Measurements from ENCODE around the gene MYADM. TPM values are rescaled to one million over a fixed set of nuclear protein-coding genes. Genes with fewer than 3 reads are reported as not detected.
"Not testable (repeated sequence)": the region's sequence is repeated elsewhere in the genome, so short reads cannot be mapped to it uniquely, and the experiment has no call there.

MYADM gene
- total RNA-seq = 100 and 101 TPM in 2 replicates

DNA sequence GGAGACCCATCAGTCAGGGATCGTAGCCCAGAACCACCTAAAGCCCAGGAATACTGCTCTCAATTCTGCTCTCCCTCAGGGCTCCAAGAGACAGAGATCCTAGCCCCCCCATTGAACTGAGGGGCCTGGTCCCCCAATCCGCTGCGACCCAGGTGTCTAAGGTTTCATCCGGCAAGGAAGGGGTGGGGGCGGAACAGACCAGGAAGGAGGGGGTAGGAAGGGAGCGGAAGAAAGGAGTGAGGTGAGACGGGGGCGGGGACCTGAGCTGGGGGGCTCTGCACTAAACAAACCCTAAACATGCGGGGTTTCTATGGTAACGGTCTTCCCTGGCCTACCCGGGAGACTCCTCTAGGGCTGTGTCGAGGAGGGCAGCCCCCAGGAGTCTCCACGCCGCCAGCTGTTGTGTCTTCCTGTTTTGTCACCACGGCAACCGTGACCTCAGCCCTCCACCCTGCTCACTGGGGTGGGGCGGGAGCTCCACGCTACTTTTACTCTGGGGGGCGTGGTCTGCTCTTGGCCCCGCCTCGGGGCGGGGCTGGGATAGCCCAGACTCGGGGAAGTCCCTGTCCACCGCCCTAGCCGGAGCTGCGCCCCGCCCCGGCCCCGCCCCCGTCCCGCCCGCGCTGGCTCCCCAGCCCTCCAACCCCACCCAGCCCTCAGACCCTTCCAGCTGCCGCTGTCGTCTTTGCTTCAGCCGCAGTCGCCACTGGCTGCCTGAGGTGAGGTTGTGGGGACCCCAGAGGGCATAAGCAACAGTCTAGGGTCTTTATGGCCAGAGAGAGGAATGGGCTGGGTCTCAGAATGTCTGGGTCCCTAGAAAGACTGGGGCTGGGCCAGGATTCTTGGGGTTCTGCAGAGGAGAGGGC is at the start of gene MYADM:
Gene MYADM (plus strand): TSS at position 659 of the 866 bp plus-strand sequence. CDS start 5,647 bp downstream, outside the sequence.
- intact Hi-C loops (cut with micrococcal nuclease) = loop anchor here (1.0 to 10.0 kb wide), 17 partner anchors 15 to 1737 kb away; partner anchors contain the start of genes CNOT3, LENG8, NDUFA3 and ZNF160

GRCh38 chr19:53818756-53819155 is 48.9 kb upstream of the MYADM start:
- intact Hi-C loops (cut with micrococcal nuclease) = no loop called here

GRCh38 chr19:53819861-53820260 is 47.8 kb upstream of the MYADM start:
- intact Hi-C loops (cut with micrococcal nuclease) = no loop called here

- intact Hi-C loops (cut with micrococcal nuclease) = no loop called here
Measured at GRCh38 chr19:53823380-53824120, 44.1 kb upstream of the MYADM start.

DNA sequence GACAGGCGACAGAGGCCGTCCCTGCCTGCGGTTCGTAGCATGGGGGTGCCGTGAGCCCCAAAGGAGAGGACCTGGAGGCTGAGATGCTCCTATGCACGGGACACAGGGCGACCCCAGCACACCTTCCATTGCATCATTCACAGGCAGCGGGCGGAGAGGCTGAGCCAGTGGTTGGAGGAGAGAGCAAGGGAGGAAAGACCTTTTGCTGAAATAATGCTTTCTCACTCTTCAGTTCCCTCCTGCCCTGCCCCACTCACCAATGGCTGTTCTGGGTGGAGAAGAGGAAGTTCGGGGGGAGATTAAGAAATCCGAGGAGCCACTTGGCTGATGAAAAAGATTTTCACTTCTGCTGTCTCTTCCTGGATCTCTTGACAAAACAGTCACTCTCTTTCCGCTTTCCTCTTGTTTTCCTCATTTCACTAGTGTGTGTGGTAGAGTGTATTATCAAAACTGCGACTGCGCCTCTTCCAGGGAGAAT is 43.5 kb upstream of the MYADM start, which contains the start of gene NLRP12:
Gene NLRP12 (minus strand): TSS at position 181 of the 478 bp plus-strand sequence. CDS start 140 bp downstream, at position 41.
- intact Hi-C loops (cut with micrococcal nuclease) = no loop called here

GRCh38 chr19:53826876-53827275 is 40.8 kb upstream of the MYADM start:
- intact Hi-C loops (cut with micrococcal nuclease) = no loop called here

DNA sequence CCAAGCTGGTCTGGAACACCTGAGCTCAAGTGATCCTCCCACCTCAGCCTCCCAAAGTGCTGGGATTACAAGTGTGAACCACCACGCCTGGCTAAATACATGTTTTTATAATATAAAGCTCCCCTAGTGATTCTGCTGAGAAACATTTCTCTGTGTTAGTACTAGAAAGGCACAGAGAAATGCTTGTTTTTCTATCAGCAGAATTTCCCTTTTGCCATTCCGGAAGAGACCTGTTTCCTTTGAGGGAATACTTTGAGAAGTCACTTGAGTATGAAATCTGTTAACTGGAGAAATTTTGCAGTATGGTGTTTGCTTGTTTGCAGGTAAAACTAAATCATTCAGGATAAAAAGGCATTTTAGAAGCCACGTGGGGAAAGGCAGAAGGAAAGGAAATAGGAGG is 39.2 kb upstream of the MYADM start:
- intact Hi-C loops (cut with micrococcal nuclease) = no loop called here

DNA sequence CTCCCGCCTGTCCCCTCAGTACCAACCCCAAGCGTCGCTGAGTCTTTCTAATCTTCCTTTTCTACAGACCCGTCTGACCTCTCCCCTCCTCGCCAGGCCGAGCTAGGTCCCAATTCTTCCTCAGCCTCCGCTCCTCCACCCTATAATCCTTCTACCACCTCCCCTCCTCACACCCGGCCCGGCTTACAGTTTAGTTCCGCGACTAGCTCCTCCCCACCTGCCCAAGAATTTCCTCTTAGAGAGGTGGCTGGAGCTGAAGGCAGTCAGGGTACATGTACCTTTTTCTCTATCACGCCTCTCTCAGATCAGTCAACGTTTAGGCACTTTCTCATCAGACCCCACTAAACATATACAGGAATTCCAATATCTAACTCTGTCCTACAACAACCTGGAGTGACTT is 34.8 kb upstream of the MYADM start:
- intact Hi-C loops (cut with micrococcal nuclease) = not testable (repeated sequence)

DNA sequence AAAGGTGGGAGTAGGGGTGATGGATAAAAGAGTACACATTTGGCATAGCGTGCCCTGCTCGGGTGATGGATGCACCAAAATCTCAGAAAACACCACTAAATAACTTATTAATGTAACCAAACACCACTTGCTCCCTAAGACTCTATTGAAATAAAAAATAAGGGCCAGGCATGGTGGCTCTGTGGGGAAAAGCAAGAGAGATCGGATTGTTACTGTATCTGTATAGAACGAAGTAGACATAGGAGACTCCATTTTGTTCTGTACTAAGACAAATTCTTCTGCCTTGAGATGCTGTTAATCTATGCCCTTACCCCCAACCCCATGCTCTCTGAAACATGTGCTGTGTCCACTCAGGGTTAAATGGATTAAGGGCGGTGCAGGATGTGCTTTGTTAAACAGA is 29.2 kb upstream of the MYADM start:
- intact Hi-C loops (cut with micrococcal nuclease) = not testable (repeated sequence)

GRCh38 chr19:53840241-53840640 is 27.4 kb upstream of the MYADM start:
- intact Hi-C loops (cut with micrococcal nuclease) = not testable (repeated sequence)

GRCh38 chr19:53840914-53841313 is 26.8 kb upstream of the MYADM start:
- intact Hi-C loops (cut with micrococcal nuclease) = not testable (repeated sequence)

DNA sequence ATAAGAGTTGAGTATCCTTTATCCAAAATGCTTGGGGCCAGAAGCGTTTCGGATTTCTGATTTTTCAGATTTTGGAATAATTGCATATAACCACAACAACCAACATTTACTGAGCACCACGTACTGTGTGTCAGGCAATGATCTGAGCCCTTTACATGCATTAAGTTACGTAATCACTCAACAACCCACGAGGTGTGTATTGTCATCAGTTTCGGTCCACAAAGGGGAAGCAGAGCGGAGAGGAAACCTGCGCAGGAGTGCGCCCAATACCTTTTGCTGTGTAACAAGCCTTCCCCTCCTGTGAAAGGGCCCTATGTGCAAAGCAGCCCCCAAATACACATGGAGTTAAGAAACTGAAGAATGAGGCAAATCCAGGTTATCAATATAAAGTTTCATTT is 22.8 kb upstream of the MYADM start:
- intact Hi-C loops (cut with micrococcal nuclease) = no loop called here

DNA sequence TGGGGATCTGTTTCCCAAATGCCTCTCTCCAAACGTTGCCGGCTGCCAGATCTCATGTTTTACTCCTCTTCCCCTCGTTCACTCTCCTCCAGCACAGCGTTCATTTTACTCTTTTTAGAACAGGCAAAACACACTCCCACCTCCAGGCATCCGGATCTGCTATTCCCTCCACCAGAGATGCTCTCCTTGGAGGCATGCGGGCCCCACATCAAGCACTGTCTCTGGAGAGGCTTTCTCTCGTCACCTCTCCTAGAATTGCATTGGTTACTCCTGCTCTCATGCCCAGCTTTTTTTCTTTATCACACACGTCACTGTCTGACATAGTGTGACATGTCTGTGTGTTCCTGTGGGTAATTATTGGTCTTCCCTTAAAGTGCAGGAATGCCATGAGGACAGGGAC is 20.1 kb upstream of the MYADM start:
- intact Hi-C loops (cut with micrococcal nuclease) = no loop called here

- intact Hi-C loops (cut with micrococcal nuclease) = no loop called here
Measured at GRCh38 chr19:53849237-53849676, 18.4 kb upstream of the MYADM start.

DNA sequence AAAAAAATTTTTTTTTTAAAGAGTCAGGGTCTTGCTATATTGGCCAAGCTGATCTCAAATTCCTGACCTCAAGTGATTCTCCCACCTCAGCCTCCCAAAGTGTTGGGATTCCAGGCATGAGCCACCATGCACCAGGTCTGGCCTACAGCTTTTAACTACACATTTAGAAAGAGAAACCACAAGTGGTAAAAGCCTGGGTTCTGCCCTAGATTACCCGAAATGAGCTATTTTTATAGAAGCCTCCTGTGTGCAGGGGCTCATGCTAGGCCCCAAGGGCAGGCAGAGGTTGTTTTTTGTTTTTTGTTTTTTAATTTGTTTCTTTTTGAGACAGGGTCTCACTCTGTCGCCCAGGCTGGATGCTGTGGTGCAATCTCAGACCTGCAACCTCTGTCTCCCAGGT is 14.0 kb upstream of the MYADM start:
- intact Hi-C loops (cut with micrococcal nuclease) = loop anchor here (1.0 to 2.0 kb wide), 3 partner anchors 11 to 53 kb away; partner anchors contain the start of gene PRKCG

DNA sequence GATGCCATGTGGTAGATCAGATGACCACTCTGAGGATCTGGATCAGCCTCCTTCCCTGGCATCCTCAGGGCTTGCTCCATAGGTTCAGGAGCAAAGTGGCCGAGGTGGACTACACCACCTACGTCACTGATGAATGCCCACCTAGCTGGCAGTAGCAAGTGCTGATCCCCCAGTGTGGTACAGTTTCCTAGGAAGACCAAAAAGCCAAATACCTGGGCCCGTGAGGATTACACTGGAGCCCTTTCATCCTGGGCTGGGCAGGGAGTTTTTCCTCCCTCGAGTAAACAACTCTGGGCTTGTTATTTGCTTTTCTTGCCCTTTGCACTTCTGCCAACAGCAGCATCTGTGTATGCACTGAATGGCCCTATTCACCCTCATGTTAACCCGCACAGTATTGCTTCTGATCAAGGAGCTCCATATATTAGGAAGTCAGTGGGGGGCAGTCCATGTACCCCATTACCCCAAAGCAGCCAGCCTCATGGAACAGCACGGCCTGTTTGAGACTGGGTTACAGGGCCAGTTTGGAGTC is 3.3 kb upstream of the MYADM start:
- intact Hi-C loops (cut with micrococcal nuclease) = loop anchor here (10.0 kb wide), 3 partner anchors 510 to 1740 kb away; partner anchors contain the start of genes ZNF524, ZNF665 and ZNF865

DNA sequence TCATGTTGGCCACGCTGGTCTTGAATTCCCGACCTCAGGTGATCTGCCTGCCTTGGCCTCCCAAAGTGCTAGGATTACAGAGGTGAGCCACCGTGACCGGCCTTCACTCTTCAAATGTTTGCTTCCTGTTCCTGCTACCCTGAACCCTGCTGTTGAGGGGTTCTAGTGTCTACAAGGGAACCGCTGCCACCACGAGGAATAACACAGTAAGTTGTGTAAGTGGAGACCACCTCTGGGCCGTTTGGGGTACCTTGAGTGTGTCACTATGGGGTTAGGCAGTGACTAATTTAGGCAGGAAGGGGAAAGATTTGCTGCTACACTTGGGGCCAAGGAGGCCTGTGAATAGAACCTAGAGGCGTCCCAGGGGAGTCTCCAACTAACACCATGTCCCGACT is 2.2 kb upstream of the MYADM start:
- intact Hi-C loops (cut with micrococcal nuclease) = loop anchor here (5.0 to 10.0 kb wide), 5 partner anchors 433 to 1739 kb away; partner anchors contain the start of genes ZNF524, ZNF665, ZNF761 and ZNF808

DNA sequence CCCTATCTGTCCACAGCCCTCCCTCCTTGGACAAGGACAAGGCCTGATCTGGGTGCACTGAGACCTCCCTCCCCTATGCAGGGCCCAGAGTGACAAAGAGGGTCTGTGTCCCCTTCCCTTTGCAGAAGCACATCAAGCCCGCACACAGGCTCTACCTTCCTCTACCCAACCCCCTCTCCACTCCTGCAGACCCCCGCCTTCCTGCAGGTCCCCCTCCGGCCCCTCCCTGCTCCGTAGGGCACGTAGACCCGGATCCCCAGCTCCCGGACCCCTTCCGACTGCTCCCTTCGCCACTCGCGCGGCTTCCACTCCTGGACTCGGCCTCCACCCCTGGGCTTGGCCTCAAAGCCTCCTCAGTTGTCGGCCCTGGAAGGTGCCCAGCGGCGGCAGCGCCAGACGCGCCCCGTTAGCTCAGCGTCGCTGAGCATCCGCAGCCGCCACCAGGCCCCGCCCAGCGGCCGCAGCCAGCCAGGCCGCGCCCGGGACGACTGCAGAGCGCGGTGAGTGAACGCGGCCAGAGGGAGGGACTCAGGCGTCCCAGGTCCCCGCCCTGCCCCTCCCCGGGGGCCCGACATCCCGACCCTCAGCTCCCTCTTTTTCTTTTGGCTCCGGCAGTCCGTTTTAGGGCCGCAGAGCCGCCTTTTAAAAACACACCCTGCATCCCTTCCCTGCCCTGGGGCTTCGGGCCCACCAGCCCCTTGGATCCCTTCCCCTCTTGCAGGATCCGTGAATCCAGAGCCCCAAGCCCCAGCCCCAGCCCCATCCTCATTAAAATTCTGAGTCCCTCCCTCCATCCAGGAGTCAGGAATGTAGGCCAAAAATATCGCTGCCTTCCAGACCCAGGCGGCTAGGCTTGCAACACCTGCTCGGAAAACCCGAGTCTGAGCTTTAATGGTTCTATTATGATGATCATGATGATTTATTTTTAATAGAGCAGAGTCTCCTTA is 1.5 kb upstream of the MYADM start:
- intact Hi-C loops (cut with micrococcal nuclease) = loop anchor here (2.0 to 10.0 kb wide), 7 partner anchors 434 to 1739 kb away; partner anchors contain the start of genes LENG8, ZNF524, ZNF525 and ZNF665

GRCh38 chr19:53866865-53867224 is 838 bp upstream of the MYADM start:
- intact Hi-C loops (cut with micrococcal nuclease) = loop anchor here (1.0 to 10.0 kb wide), 14 partner anchors 15 to 1738 kb away; partner anchors contain the start of genes CNOT3, LENG8, NDUFA3 and ZNF524
